Measurements from ENCODE around the gene FGD3. TPM values are rescaled to one million over a fixed set of nuclear protein-coding genes. Genes with fewer than 3 reads are reported as not detected.

FGD3 gene
- total RNA-seq, 1 experiment from 2014 or later: not detected

GRCh38 chr9:93035821-93036351 lies 88.6 kb downstream of the FGD3 start:
- Mint-ChIP-seq H3K27me3 (ENCODE audit: insufficient read depth, unreplicated experiment) (peaks cover 32% of the 10 kb centered on the region), H3K4me1 (ENCODE audit: insufficient read depth, unreplicated experiment) (no peaks in the 10 kb centered on the region), H3K4me3 (ENCODE audit: unreplicated experiment) (no peak overlapping the region), H3K36me3 (ENCODE audit: insufficient read depth, unreplicated experiment) (no peaks in the 10 kb centered on the region), H3K27ac (ENCODE audit: low read depth, unreplicated experiment) (no peak overlapping the region), H3K9me3 (ENCODE audit: unreplicated experiment) (no peaks in the 10 kb centered on the region)
- ChIA-PET POLR2A (no interaction called here), CTCF (interaction anchor here (0.6 kb wide), 1 partner anchor 54 kb away, joined by 3 read pairs; no protein-coding TSS in a partner anchor)
- TF ChIP-seq CTCF (IDR thresholded peaks at IDR 0.05; ENCODE audit: unreplicated experiment): no peak
- intact Hi-C loops (cut with micrococcal nuclease): no loop called here
- no peak for DNase-seq (ENCODE audit: unreplicated experiment)
- BruUV-seq (replicated peaks): no TSS peak

GRCh38 chr9:93036887-93037475 lies 89.7 kb downstream of the FGD3 start:
- DNase-seq (ENCODE audit: unreplicated experiment): no peak
- TF ChIP-seq CTCF (IDR thresholded peaks at IDR 0.05; ENCODE audit: unreplicated experiment): no peak
- Mint-ChIP-seq H3K27ac (ENCODE audit: low read depth, unreplicated experiment) (no peak overlapping the region), H3K36me3 (ENCODE audit: insufficient read depth, unreplicated experiment) (no peaks in the 10 kb centered on the region), H3K9me3 (ENCODE audit: unreplicated experiment) (no peaks in the 10 kb centered on the region), H3K4me1 (ENCODE audit: insufficient read depth, unreplicated experiment) (no peaks in the 10 kb centered on the region), H3K4me3 (ENCODE audit: unreplicated experiment) (no peak overlapping the region), H3K27me3 (ENCODE audit: insufficient read depth, unreplicated experiment) (peaks cover 22% of the 10 kb centered on the region)
- ChIA-PET POLR2A (no interaction called here), CTCF (no interaction called here)
- no TSS peak for BruUV-seq (replicated peaks)
- intact Hi-C loops (cut with micrococcal nuclease): no loop called here

GRCh38 chr9:93037476-93037971 lies 90.2 kb downstream of the FGD3 start:
- no peaks in the 10 kb centered on the region for H3K36me3 Mint-ChIP-seq (ENCODE audit: insufficient read depth, unreplicated experiment)
- no peaks in the 10 kb centered on the region for H3K4me1 Mint-ChIP-seq (ENCODE audit: insufficient read depth, unreplicated experiment)
- H3K27ac Mint-ChIP-seq (ENCODE audit: low read depth, unreplicated experiment): no peak overlapping the region
- CTCF ChIA-PET: interaction anchor here (0.6 kb wide), 1 partner anchor 123 kb away, joined by 3 read pairs; no protein-coding TSS in a partner anchor
- H3K4me3 Mint-ChIP-seq (ENCODE audit: unreplicated experiment): no peak overlapping the region
- intact Hi-C loops (cut with micrococcal nuclease): no loop called here
- BruUV-seq (replicated peaks): no TSS peak
- POLR2A ChIA-PET: no interaction called here
- no peak for DNase-seq (ENCODE audit: unreplicated experiment)
- no peak for TF ChIP-seq CTCF (IDR thresholded peaks at IDR 0.05; ENCODE audit: unreplicated experiment)
- H3K9me3 Mint-ChIP-seq (ENCODE audit: unreplicated experiment): no peaks in the 10 kb centered on the region
- peaks cover 16% of the 10 kb centered on the region for H3K27me3 Mint-ChIP-seq (ENCODE audit: insufficient read depth, unreplicated experiment)

- no peaks in the 10 kb centered on the region for H3K36me3 Mint-ChIP-seq (ENCODE audit: insufficient read depth, unreplicated experiment)
- intact Hi-C loops (cut with micrococcal nuclease): no loop called here
- no peaks in the 10 kb centered on the region for H3K4me1 Mint-ChIP-seq (ENCODE audit: insufficient read depth, unreplicated experiment)
- no peak overlapping the region for H3K4me3 Mint-ChIP-seq (ENCODE audit: unreplicated experiment)
- no peak for DNase-seq (ENCODE audit: unreplicated experiment)
- BruUV-seq (replicated peaks): no TSS peak
- H3K27ac Mint-ChIP-seq (ENCODE audit: low read depth, unreplicated experiment): no peak overlapping the region
- peaks cover 2% of the 10 kb centered on the region for H3K27me3 Mint-ChIP-seq (ENCODE audit: insufficient read depth, unreplicated experiment)
- no peak for TF ChIP-seq CTCF (IDR thresholded peaks at IDR 0.05; ENCODE audit: unreplicated experiment)
- ChIA-PET CTCF (no interaction called here), POLR2A (no interaction called here)
- no peaks in the 10 kb centered on the region for H3K9me3 Mint-ChIP-seq (ENCODE audit: unreplicated experiment)
Observed at GRCh38 chr9:93038918-93039317, 91.6 kb downstream of the FGD3 start.

Measured in MCF 10A (cell line).